GM12873 (cell line): Measurements from ENCODE around the gene CACNA1F.

Experiments
- TF ChIP-seq, protein P1 (sequence below): IDR thresholded peaks from 2 replicates; pipeline ENCODE4 v1.5.1; 2012; ENCODE audit warnings: low read depth, mild to moderate bottlenecking, moderate library complexity, low read length, control low read depth; ENCODE audit not compliant: insufficient read depth; ENCODE audit errors: missing control alignments

CACNA1F gene

DNA sequence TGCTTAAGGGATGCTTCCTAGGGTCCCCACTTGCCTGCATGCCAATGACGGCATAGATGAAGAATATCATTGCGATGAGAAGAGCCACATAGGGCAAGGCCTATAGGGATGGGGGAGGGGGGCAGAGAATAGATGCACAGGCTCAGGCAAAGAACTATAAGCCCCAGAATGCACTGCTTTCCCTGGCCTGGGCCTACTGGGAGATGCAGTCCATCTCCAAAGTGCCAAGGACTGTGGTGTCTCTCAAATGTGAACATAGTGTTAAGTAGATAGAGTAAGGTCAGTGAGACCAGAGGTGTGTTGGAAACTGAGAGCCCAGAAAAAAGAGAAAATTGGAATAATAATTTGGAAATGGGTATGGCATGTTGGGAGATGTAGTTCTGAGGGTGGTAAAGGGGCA lies 20.9 kb downstream of the CACNA1F start:
- TF ChIP-seq, protein P1, sequence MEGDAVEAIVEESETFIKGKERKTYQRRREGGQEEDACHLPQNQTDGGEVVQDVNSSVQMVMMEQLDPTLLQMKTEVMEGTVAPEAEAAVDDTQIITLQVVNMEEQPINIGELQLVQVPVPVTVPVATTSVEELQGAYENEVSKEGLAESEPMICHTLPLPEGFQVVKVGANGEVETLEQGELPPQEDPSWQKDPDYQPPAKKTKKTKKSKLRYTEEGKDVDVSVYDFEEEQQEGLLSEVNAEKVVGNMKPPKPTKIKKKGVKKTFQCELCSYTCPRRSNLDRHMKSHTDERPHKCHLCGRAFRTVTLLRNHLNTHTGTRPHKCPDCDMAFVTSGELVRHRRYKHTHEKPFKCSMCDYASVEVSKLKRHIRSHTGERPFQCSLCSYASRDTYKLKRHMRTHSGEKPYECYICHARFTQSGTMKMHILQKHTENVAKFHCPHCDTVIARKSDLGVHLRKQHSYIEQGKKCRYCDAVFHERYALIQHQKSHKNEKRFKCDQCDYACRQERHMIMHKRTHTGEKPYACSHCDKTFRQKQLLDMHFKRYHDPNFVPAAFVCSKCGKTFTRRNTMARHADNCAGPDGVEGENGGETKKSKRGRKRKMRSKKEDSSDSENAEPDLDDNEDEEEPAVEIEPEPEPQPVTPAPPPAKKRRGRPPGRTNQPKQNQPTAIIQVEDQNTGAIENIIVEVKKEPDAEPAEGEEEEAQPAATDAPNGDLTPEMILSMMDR: no peak

DNA sequence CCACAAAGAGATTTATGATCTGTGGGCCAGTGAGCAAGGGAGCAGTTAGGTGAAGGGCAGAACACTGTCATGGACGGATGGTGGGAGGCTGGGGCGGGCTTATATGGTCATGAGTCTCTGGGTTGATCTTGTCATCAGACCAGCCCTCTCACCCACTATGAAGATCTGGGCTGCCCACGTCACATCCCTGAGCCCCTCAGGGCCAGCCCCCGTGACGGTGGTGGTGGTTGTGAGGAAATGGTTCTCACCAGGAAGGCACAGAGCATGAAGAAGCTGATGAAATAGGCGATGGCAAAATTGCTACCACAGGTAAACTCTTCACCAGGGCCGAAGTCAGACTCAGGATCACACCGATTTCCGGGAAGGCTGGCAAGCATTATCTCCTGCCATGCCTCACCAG lies 22.1 kb downstream of the CACNA1F start:
- TF ChIP-seq, protein P1: no peak

DNA sequence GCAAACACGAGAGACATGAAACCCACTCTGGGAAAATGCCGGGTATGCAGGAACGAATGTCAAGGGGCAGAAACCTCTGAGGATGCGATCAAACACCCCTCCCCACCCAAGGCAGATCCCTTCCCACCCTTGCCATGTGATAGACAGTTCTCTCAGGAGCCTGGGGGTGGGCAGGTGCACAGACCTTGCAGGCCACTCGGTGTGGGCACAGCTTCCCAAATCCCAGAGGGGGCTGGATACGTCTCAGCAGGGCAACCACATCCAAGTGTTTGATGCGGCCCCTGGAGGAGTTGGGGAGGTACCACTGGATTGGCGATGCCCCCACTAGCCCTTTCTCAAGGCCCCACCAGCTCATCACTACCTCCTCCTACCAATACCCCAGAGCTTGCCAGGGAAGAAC lies 22.7 kb downstream of the CACNA1F start:
- TF ChIP-seq, protein P1: no peak

DNA sequence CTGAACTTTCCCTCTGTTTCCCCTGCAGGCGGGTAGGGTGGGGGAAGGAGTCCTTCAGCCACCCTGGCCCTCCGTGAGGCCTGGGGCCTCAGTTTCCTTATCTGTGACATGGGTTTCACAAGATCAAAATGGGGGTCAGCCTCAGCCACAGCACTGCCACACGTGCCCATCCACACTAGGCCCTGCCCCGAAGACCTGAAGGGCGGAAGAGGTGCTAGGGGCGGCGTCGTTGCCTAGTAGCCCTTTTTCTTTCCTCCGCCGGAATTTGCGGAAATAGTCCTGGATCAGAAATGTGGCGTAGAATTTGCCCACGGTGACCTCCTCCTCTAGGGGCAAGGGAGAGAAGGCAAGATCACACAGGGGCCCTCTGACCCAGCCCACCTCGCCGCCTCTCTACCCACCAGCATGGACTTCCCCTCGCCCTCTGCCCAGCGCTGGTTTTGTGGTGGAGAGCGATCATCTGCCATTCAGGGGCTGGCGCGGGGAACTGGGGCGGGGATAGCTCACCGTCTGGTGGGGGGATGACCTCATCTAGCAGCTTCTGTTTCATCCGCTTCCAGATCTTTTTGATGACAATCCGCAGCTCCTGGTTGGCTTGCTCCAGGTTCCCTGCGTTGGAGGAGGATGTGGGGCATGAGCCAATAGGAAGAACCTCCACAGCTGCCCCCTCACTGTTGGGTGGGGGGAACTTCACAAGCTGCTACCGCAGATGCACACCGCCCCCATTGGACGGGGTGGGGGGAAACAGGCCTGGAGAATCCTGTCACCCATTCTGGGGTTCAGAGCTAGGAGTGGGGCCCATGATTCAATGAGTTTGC lies 23.5 kb downstream of the CACNA1F start:
- TF ChIP-seq, protein P1: no peak

DNA sequence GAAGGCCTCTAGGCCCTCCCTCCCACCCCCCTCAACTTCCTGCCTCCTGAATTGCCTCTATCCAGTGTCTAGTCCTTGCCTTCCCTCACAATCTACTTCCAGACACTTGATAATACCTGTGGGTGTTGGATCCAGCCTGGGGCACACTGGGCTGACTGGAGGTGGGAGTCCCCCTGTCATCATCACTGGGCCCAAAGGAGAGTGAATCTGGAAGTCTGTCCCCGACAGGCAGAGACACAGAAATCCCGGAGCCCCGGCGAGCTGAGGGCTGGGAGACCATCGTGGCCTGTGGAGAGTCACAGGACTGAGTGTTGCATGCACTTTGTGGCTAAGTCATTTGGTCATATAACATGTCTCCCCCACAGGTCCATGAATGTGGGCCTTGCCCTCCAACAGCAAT lies 24.7 kb downstream of the CACNA1F start:
- TF ChIP-seq, protein P1: no peak

DNA sequence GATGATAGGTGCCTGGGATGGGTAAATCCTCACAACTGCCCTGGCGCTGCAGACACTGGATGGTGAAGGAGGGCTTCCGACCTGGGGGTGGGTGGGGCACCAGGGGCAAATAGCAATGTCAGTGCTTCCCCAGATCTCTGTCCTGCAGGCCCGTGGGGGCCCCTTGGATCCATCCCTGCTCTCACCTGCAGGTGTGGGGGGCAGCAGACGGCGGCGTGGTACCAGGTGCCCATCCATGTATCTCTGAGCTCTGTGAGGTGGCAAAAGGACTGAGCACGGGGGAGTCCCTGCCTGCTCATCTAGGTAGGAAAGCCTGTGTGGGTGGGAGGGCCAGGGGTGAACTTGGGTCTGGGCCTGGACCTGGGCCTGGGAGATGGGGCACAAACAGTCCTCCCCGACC lies 26.6 kb downstream of the CACNA1F start:
- TF ChIP-seq, protein P1: no peak

DNA sequence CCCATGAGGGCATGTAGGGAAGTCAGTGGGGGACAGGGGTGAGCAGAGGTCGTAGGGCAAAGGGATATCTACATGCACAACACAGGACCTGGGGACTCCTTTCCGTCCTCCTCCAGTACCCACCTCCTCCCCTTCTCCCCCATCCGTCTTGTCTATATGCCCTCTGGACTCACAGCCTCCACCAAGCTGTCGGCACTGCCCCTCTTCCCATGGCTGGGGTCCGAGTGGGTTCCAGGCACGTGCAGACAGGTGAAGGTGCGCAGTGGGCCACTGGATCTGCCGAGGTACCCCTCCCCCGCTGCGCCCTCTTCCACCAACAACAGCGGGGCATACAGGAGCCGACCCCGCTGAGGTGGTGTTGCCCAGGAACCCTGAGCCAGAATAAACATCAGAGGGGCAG lies 27.7 kb downstream of the CACNA1F start:
- TF ChIP-seq, protein P1: no peak
